ENCODE results near the gene ASPG.
"Not testable (repeated sequence)": the region's sequence is repeated elsewhere in the genome, so short reads cannot be mapped to it uniquely, and the experiment has no call there.

Gene ASPG

DNA sequence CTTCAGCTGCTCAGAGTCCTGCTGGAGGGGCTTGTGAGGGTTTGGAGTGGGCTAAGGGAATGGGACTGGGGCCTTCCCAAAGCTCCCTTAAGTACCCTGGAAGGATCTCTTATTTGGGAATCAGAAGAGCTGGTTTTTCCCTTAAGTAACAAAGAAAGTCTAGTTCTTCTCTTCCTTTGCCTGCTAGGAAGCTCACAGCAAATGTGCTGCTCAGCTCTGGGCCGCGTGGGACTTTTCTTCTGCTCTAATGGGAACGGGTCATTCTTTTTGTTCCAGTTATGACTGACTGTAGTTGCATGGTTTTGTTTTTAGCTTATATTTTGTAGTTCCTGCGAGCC is 58.9 kb downstream of the ASPG start:
- in situ Hi-C loops (cut with MboI; ENCODE audit: low sequenced_read_pairs): no loop called here

DNA sequence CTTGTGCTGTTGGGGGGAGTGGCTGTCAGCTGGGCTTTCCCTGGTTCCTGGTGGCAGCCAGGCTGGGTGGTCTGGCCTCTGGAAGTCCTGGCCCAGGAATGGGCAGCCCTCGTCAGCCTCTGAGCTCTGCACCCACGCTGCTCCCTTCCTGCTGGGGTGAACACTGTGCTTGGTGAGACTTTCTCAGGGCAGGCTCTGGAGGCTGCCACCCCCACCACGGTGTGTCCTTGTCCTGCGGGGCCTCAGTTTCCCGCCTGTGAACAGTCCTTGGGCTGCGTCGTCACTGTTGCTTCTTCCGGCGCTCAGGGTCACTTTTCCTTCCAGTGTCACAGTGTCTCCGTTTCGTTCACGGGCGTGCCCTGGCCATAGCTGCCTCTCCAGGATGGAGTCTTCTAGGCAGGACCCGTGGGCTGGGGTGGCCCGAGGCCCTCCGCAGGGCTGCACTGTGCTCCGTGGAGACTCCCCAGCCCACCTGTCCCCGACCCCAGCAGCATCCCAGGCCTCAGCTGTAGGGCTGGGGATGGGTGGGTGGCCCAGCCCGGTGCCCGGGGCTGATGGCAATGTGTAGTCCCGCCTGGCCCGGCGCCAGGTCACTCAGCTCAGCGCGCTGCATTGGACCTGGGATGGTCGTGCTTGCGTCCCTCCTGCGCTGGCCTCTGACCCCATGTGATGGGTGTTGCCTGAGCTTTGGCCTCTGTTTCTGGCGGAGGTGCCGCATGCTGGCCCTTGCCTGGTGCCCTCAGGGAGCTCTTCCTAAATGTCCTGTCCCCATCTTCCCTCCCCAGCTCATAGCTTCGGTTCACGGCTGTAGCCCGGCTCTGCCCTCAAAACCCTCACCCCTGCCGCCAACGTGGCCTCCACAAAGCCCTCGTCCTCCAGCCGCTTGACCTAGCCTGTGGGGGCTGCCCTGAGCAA is 59.7 kb downstream of the ASPG start:
- in situ Hi-C loops (cut with MboI; ENCODE audit: low sequenced_read_pairs): no loop called here

DNA sequence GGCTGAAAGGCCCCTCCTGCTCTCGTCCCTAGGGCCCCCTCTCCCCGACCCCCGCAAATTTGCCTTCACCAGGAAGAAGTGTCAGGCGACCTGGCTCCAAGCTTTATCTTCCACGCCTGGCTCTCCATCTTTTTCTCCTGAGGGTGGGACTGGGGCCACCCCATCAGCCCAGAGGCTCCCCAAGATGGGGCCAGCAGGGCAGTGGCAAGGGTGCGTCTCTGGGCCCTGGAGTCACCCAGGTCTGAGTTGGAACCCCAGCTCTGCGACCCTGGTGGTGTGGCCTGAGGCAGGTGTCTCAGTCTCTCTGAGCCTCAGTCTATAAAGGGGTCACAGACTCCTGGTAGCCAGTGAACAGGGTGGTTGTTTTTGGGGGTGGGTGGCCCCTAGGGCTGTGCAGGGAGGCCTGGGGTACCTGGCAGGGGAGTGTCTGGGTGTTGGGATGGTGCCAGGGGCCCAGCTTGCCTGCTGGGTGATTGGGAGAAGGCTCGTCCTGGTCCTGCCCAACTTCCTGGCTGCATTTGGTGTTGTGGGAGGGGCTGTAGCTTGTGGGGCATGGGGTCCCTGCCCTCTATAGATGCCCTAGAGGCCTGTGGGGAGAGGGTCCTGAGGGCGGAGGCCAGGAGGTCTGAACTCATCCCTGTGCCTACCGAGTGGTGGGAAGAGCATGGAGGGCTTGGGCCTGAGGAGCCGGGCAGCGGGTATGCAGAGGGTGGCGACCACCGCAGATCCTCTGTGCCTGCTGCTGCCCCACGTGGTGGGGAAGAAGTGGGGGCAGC is 60.5 kb downstream of the ASPG start:
- in situ Hi-C loops (cut with MboI; ENCODE audit: low sequenced_read_pairs): no loop called here

DNA sequence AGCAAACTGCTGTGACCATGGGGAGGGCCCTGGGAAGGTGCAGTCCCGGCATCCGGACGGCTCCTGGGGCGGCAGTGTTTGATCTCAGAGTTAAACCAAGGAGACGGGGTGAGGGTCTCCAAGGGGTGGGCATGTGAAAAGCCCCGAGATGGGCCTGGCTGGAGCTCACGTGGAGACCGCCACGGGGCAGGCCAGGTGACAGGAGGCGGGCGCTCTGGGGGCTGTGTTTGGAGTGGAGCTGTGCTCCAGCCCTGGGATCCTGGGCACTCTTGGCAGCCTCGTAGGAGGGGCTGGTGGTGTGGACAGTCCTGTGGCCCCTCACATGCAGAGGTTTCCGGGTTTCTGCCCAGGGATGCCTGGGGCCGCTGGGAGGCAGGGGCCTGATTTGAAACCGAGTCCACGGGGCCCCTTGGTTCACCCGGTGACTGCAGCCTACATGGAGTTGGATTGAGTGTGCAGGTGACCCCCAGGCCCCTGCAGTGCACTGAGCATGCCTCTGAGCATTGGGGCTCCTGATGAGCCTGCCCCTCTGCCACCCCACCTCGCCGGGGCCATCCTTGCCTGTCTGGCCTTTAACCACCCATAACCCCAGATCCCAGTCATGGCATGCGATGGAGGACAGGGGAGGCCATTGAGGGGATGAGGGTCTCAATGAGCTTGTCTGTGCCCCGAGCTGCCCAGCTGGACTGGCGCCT is 61.3 kb downstream of the ASPG start:
- in situ Hi-C loops (cut with MboI; ENCODE audit: low sequenced_read_pairs): no loop called here

DNA sequence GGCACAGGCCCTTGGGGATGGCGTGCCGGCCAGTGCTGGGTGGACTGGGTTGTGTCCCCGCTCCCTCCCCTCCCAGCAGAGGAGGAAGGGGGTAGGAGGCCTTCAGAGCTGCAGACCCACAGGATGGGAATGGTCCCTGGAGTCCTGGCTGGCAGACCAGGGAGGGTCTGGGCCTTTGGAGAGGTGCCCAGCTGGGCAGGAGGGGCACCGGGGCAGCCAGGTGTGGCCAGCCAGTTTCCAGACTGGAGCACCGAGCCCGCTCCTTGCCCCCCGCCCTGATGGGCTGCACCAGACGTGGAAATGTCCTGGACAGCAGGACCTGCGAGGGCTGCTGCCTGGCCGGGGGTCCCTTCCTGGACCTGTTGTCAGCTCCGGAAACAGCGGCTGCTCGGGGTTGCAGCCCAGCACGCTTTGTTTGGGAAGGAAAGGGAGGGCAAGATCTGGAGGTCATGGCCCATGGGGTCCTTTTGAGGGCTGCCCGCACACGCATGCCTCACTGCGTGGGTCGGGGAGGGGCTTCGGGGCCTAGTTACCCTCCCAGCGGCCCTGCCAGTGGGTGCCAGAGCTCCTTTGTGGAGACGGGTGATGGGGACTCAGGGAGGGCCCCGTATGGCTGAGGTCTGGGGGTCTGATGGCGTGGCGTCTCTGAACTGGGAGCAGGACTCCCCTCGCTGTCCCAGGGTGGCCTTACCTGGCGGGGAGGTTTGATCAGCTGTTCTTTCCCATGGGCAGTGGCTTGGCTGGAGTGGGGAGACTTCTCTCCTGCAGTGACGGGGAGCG is 62.0 kb downstream of the ASPG start:
- in situ Hi-C loops (cut with MboI; ENCODE audit: low sequenced_read_pairs): no loop called here

DNA sequence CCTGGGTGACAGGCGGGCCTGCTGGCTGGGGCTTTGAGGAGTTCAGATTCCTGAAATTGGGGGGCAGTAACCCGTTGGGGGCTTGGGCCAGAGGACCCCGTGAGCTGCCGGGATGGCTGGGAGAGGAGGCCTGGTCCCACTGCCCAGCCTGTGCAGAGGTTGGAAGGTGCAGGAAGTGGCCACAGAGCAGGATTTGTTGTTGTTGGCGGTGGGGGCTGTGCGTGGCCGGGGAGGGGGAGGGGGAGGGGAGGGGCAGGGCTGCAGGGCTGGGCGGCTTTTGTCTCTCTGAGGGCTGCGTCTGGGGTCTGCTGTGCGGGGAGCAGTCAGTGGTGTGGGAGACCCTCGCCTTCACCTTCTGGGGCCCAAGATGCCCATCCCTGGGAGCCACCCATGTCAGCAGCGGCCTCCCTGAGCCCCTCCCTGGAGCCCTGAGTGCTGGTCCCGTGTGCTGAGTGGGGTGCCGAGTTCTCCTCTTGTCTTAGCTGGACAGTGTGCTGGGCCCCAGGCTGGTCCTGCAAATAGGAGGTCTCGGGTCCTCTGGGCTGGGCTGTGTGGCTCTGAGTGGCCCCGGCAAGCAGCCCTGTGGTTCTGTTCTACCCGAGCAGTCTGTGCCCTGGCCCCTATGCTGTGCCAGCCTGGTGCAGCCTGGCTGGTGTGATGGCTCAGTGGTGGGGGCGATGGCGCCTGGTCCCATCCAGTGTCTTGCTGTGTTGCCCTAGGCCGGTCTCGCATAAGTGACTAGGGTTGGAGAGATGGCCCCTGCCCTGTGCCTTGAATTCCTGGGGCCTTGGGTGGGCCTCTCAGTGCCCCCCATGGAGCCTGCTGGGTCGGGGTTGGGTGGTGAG is 63.2 kb downstream of the ASPG start:
- in situ Hi-C loops (cut with MboI; ENCODE audit: low sequenced_read_pairs): no loop called here

DNA sequence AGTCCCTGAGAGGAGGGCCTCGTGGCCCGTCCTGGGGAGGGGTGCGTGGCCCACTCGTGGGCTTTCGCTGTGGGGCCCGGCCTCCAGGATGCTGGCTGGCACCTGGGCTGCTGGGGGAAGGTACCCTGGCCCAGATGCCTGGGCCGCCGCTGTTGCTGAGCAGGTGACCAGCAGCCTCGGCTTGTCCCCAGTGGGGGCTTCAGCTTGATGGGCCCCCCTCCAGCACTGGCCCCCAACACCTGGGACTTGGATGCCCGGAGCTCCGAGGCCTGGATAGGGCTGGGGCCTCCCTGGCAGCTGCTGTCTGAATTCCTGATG is 63.7 kb downstream of the ASPG start:
- in situ Hi-C loops (cut with MboI; ENCODE audit: low sequenced_read_pairs): no loop called here

DNA sequence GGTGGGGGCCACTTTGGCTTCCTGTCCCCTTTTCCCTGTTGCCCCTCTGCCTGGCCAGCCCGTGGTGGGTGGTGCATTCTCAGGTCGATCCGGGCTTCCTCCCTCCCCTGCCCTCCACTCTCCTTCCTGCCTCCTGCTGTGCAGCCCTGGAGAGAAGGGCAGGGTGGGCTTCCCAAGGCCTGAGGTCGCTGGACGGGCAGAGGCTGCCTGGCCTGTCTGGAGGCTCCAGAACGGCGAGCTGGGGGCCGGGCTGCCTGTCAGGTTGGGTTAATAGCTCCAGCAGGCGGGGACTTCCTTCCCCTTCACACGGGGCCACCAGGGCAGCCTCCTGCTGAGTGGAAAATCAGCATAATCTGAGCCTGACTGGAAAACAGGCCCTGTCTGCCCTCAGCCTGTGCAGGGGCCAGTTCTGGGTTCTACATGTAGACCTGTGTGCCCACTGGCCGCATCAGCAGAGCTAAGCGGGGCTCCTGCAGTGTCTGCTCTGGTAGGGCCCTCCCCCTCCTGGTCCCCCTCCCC is 64.2 kb downstream of the ASPG start:
- in situ Hi-C loops (cut with MboI; ENCODE audit: low sequenced_read_pairs): no loop called here

DNA sequence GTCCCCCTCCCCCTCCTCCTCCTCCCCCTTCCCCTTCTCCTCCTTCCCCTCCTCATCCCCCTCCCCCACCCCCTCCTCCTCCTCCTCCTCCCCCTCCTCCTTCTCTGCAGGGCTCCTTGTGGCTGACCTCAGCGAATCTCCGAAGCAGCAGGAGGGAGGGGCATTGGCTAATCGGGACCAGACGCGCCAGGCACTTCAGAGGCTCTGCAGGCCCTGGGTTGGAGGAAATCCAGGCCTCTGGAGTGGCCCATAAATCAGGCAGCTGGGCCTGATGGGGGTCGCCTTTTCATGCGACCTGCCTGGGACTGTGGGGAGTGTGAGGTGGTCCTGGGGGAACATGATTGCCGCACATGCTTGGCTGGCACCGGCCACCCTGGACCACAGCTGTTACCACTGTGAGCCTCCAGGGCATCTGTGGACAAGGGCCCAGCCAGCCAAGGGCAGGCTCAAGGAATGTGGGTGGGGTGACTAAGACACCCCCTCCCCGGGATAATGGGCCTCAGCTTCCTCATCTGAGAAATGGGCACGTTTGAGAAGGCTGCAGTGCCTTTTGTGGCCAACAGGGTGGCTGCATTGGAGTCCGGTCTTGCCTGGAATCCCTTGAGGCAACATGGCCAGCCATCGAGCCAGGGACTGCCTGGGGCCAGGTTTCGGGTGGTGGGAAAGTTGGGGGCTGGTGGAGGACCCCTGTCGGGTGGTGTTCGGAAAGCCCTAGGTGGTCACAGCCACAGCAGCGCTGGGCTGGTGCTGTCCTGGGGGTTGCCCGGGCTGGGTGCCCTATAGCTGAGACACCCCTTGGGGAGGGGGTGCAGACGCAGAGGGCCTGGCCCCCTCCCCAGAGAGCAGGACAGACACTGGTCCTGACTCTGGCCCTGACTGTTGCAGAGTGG is 64.9 kb downstream of the ASPG start:
- in situ Hi-C loops (cut with MboI; ENCODE audit: low sequenced_read_pairs): no loop called here

DNA sequence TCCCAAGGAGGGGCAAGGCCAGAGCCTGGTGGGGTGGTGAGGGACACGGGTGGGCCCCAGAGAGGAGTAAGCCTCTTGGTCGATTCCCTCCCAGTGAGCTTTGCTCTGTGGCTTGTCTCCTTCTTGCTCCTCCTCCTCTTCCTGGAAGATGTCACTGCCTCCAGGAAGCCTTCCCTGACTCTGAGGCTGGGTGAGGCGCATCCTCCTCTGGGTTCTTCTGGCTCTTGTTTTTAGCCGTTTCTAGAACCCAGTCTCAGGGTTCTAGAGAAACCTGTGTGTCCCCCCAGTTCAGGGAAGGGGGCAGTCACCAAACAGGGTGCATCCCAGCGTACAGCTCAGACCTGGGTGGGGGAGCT is 65.5 kb downstream of the ASPG start:
- in situ Hi-C loops (cut with MboI; ENCODE audit: low sequenced_read_pairs): no loop called here

DNA sequence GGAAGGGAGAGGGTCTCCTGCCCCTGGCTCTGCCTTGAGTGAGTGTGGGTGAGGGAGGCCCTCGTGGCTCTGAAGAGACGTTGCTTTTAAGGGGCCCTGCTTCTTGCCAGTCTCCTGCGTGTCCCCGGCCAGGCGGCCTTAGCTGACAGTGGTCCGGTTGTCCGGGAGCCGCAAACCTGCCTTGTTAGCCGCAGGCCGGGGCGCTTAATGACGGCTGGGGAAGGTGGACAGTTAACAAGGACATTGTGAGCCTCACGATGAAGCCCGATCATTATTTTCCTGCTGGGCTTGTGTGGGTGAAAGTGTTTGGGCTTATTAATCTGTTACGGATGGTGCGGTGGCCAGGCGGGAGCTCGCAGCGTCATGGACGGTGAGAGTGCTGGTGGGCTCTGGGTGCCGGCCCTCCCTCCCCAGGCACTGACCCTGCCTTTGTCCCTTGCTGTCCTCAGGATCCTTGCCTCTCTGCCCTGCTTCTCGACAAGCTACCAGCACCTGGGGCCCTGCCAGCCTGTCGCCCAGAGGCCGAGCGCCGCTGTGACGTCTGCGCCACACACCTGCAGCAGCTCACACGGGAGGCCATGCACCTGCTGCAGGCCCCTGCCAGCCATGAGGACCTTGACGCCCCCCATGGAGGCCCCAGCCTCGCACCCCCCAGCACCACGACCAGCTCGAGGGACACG is 66.2 kb downstream of the ASPG start:
- in situ Hi-C loops (cut with MboI; ENCODE audit: low sequenced_read_pairs): no loop called here

DNA sequence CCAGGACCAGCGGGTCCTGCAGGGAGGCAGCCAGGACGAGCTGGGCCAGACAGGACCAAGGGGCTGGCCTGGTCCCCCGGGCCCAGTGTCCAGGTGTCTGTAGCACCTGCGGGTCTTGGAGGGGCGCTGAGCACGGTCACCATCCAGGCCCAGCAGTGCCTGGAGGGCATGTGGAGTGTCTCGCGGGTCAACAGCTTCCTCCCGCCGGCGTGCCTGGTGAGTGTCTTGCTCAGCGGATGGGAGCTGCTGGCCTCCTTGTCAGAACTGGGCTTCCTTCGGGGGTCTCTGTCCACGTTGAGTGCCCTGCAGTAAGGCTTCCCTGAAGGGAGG is 66.7 kb downstream of the ASPG start:
- in situ Hi-C loops (cut with MboI; ENCODE audit: low sequenced_read_pairs): no loop called here

DNA sequence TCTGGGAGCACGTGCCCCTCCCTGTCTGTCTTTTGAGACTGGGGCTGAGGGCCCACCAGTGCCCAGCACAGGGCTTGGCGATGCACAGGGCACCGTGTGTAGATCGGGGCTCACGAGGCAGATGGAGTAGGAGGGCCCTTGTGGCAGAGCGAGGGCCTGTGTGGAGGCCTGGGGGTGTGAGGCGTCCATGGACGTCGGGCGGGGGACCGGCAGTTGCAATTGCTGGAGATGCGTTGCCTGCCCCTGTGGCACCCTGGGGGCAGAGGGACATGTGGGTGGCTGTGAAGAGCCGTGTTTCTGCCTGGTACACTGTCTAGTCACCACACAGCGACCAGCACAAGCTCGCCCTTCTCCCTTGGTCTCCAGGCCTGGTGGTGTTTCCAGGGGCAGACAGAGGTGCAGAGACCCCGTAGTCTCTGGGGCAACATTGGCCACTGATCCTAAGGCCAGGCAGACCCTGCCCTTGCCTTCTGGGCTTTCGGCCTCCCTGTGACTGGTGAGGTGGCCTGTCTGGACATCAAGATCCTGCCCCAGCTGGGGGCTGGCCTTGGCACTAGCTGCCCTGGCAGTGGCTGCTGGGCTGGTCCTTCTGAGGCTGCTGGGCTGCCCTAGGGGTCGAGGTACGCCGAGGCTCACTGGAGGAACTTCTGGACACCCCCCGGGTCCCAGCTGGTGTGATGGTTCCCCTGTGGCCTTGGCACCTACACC is 67.3 kb downstream of the ASPG start:
- in situ Hi-C loops (cut with MboI; ENCODE audit: low sequenced_read_pairs): no loop called here

DNA sequence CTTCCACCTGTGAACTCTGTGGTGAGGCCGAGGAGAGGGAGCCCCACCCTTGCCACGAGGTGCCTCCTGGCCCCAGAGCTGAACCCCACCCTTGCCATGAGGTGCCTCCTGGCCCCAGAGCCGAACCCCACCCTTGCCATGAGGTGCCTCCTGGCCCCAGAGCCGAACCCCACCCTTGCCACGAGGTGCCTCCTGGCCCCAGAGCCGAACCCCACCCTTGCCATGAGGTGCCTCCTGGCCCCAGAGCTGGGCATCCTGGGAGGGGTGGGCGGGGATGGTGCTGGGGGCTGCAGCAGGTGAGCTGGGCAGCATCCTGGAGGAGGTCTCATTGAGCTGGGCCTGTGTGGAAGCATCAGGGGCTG is 67.9 kb downstream of the ASPG start:
- in situ Hi-C loops (cut with MboI; ENCODE audit: low sequenced_read_pairs): not testable (repeated sequence)

DNA sequence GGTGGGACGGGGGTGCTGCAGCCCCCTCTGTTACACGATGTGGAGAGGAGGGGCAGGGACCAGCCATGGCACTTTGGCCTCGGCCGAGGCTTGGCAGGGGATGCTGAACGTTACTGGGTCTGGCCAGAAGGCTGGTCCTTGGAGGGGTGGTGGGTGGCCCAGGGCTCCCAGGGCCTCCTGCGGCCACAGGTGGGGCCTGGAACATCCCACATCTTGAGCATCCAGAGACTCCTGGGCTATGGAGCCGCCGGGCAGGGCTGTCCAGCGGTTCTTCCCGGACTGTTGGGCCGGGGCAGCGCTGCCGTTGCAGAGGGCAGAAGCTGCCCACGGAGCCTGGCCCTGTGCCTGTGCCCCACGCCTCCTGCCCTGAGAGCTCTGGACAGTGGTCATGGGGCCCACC is 68.7 kb downstream of the ASPG start:
- in situ Hi-C loops (cut with MboI; ENCODE audit: low sequenced_read_pairs): no loop called here

DNA sequence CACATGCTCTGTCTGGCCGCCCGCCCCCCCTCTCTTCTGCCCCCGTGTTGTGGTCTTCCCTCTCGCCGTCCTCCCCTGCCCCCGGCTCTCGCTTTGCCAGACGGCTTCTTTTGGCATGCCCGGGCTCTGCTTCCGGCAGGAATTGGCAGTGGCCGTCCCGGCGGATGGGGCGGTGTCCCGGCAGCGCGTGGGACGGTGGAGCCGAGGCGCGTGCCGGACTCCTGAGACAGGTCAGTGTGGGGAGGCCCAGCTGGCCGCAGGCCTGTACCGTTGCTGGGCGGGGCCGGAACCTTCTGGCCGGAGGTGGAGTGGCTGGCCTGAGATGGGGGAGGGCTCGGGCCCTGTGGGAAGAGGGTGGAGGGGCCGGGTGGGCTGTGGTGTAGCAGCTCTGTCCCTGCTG is 70.0 kb downstream of the ASPG start:
- in situ Hi-C loops (cut with MboI; ENCODE audit: low sequenced_read_pairs): no loop called here

DNA sequence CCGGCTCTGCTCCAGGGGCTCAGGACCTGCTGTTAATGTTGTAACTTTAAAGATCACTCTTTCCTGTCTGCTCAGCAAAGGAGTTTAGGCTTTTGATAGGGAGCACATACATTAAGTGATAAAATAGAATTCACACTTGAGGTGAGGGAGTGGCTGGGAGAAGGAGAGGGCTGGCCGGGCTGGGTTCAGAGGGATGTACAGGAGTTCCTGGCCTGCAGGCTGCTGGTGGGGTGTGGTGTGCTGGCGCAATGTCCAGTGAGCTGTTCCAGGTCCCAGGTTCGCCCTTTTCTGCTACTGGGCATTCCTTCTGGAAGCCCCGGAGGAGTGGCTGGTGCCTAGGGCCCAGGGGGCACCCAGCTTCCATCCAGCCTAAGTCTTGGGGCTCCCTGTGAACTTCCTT is 70.6 kb downstream of the ASPG start:
- in situ Hi-C loops (cut with MboI; ENCODE audit: low sequenced_read_pairs): no loop called here

Measured in HL-60/S4 treated with phorbol 12-myristate 13-acetate at 8.2 ng/mL for 4 days and 3 days (cell line).